DOHH2 (cell line): ENCODE data around the gene SLC39A11.

ENCODE experiments used
- H3F3A ChIP-seq: fragments of 200-600 bp; sonication (generic), shearing (Covaris generic); 2 replicates; pipeline ENCODE4 v1.6.0; 2016; ENCODE audit warnings: antibody characterized with exemption, mild to moderate bottlenecking; ENCODE audit not compliant: control insufficient read depth, insufficient read depth
- H3K27ac ChIP-seq: fragments of 200-600 bp; sonication (generic); 2 replicates; pipeline ENCODE4 v1.5.1; 2014; ENCODE audit warnings: low read depth, mild to moderate bottlenecking, low read length, moderate library complexity
- H3K27me3 ChIP-seq: fragments of 200-600 bp; sonication (generic); 2 replicates; pipeline ENCODE4 v1.6.1; 2014; ENCODE audit warnings: mild to moderate bottlenecking, low read length, mixed read lengths; ENCODE audit not compliant: control insufficient read depth
- H3K36me3 ChIP-seq: fragments of 200-600 bp; sonication (generic); 2 replicates; pipeline ENCODE4 v1.6.1; 2014; ENCODE audit warnings: mild to moderate bottlenecking, low read length, moderate library complexity, mixed read lengths; ENCODE audit not compliant: control insufficient read depth
- H3K4me1 ChIP-seq: fragments of 200-600 bp; sonication (generic); 2 replicates; pipeline ENCODE4 v1.6.1; 2014; ENCODE audit warnings: mild to moderate bottlenecking, low read length, mixed read lengths; ENCODE audit not compliant: control insufficient read depth
- H3K4me2 ChIP-seq: fragments of 200-600 bp; sonication (generic); 2 replicates; pipeline ENCODE4 v1.6.0; 2014; ENCODE audit warnings: mild to moderate bottlenecking, low read length, moderate library complexity
- H3K4me3 ChIP-seq: fragments of 200-600 bp; sonication (generic); 2 replicates; pipeline ENCODE4 v1.5.1; 2014; ENCODE audit warnings: mild to moderate bottlenecking, low read length, mixed read lengths
- H3K79me2 ChIP-seq: fragments of 200-600 bp; sonication (generic); 2 replicates; pipeline ENCODE4 v1.6.1; 2014; ENCODE audit warnings: mild to moderate bottlenecking, low read length, mixed read lengths; ENCODE audit not compliant: control insufficient read depth
- H3K9me2 ChIP-seq: fragments of 200-600 bp; sonication (generic); replicated peaks from 2 replicates; pipeline ENCODE4 v1.6.1; 2014; ENCODE audit warnings: mild to moderate bottlenecking, low read length, mixed read lengths; ENCODE audit not compliant: control insufficient read depth
- H3K9me3 ChIP-seq: fragments of 200-600 bp; sonication (generic); 2 replicates; pipeline ENCODE4 v1.6.1; 2014; ENCODE audit warnings: antibody characterized with exemption, low read length, mixed read lengths; ENCODE audit not compliant: control insufficient read depth, insufficient read depth
- H4K20me1 ChIP-seq: fragments of 200-600 bp; sonication (generic); 2 replicates; pipeline ENCODE4 v1.6.0; 2014; ENCODE audit warnings: low read depth, mild to moderate bottlenecking, antibody characterized with exemption, low read length, moderate library complexity; ENCODE audit not compliant: control insufficient read depth, insufficient read depth
- CTCF ChIP-seq: fragments of 200-600 bp; sonication (generic); IDR thresholded peaks from one replicate; pipeline ENCODE4 v1.5.1; 2014; ENCODE audit warnings: antibody characterized with exemption, mild to moderate bottlenecking, low read depth, low read length; ENCODE audit not compliant: poor library complexity, severe bottlenecking
- EZH2phosphoT487 ChIP-seq: fragments of 200-600 bp; sonication (generic); IDR thresholded peaks from 2 replicates; pipeline ENCODE4 v1.6.1; 2017; ENCODE audit warnings: borderline replicate concordance, mild to moderate bottlenecking, antibody characterized with exemption, low read length, moderate library complexity, mixed read lengths

SLC39A11 gene

GRCh38 chr17:72921347-72922054 is 171.0 kb downstream of the SLC39A11 start:
- H3K9me2 ChIP-seq: no peaks in the 10 kb centered on the region

GRCh38 chr17:72920513-72920912 is 172.0 kb downstream of the SLC39A11 start:
- H3K4me2 ChIP-seq: no peak overlapping the region
- H3K79me2 ChIP-seq: no peaks in the 10 kb centered on the region
- no peaks in the 10 kb centered on the region for H3F3A ChIP-seq
- H3K4me3 ChIP-seq: no peak overlapping the region
- no peaks in the 10 kb centered on the region for H4K20me1 ChIP-seq
- H3K4me1 ChIP-seq: no peaks in the 10 kb centered on the region
- no peaks in the 10 kb centered on the region for H3K27me3 ChIP-seq
- TF ChIP-seq EZH2phosphoT487 (no peak), CTCF (no peak)
- H3K27ac ChIP-seq: no peak overlapping the region
- H3K9me3 ChIP-seq: no peaks in the 10 kb centered on the region
- H3K36me3 ChIP-seq: no peaks in the 10 kb centered on the region
- H3K9me2 ChIP-seq: no peaks in the 10 kb centered on the region

More at GRCh38 chr17:72921347-72922054, 171.0 kb downstream of the SLC39A11 start:
- Histone ChIP-seq H3F3A (no peaks in the 10 kb centered on the region), H4K20me1 (no peaks in the 10 kb centered on the region), H3K27ac (no peak overlapping the region), H3K4me1 (no peaks in the 10 kb centered on the region), H3K9me3 (no peaks in the 10 kb centered on the region), H3K4me3 (no peak overlapping the region), H3K36me3 (no peaks in the 10 kb centered on the region), H3K4me2 (no peak overlapping the region), H3K79me2 (no peaks in the 10 kb centered on the region), H3K27me3 (no peaks in the 10 kb centered on the region)
- TF ChIP-seq CTCF (no peak), EZH2phosphoT487 (no peak)

GRCh38 chr17:72916991-72917390 is 175.5 kb downstream of the SLC39A11 start:
- Histone ChIP-seq H4K20me1 (no peaks in the 10 kb centered on the region), H3K27me3 (no peaks in the 10 kb centered on the region), H3K4me1 (no peaks in the 10 kb centered on the region), H3K4me2 (no peak overlapping the region), H3K9me3 (no peaks in the 10 kb centered on the region), H3K36me3 (no peaks in the 10 kb centered on the region), H3F3A (no peaks in the 10 kb centered on the region), H3K27ac (no peak overlapping the region), H3K4me3 (no peak overlapping the region), H3K9me2 (no peaks in the 10 kb centered on the region), H3K79me2 (no peaks in the 10 kb centered on the region)
- no peak for TF ChIP-seq EZH2phosphoT487
- TF ChIP-seq CTCF: no peak
